GM12873 (cell line): ENCODE measurements around the gene MAPK10.

Source experiments
- TF ChIP-seq, protein P1 (sequence below): IDR thresholded peaks from 2 replicates; pipeline ENCODE4 v1.5.1; 2012; ENCODE audit warnings: low read depth, mild to moderate bottlenecking, moderate library complexity, low read length, control low read depth; ENCODE audit not compliant: insufficient read depth; ENCODE audit errors: missing control alignments

MAPK10 gene

DNA sequence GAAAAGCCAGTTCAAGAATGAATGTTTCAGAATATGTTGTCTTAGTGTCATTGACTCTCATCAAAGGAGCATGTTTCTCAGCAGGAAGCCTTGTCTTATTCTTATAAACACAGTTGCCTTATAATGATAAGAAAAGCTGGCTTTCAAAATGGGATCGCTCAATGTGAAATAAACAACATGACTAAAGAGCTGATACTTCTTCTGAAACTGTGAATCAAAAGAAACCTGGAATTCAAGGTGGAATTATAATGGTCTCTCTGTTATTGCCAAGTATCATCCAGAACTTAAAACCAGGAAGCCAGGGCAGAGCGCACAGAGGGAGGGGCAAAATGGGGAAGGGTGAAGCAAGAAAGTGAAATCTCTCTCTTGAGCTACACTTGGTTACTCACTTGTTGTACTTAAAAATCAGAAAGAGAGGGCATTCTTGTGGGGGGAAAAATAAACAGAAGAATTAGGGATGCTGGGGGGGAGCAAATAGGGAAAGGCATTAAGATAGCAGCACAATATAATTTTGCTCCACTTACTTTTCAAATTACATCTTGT lies 270.0 kb downstream of the MAPK10 start:
- TF ChIP-seq, protein P1, sequence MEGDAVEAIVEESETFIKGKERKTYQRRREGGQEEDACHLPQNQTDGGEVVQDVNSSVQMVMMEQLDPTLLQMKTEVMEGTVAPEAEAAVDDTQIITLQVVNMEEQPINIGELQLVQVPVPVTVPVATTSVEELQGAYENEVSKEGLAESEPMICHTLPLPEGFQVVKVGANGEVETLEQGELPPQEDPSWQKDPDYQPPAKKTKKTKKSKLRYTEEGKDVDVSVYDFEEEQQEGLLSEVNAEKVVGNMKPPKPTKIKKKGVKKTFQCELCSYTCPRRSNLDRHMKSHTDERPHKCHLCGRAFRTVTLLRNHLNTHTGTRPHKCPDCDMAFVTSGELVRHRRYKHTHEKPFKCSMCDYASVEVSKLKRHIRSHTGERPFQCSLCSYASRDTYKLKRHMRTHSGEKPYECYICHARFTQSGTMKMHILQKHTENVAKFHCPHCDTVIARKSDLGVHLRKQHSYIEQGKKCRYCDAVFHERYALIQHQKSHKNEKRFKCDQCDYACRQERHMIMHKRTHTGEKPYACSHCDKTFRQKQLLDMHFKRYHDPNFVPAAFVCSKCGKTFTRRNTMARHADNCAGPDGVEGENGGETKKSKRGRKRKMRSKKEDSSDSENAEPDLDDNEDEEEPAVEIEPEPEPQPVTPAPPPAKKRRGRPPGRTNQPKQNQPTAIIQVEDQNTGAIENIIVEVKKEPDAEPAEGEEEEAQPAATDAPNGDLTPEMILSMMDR = no peak

DNA sequence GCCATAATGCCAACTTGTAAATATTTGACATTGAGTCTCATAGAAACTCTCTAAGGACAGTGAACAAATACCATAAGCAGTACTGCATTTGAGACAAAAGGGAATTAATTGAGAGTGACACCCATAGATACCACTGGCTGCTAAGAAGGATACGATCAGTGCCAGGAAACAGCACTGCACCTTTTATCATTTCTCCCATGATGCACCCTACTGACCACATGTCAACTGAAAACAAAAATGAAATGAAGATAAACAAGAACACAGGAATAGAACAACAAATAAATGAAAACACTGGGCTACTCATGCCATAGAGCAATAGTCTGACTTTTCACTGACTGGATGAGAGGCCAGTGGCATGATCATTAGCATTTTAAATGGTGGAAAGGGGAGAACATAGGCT lies 270.8 kb downstream of the MAPK10 start:
- TF ChIP-seq, protein P1 = no peak

DNA sequence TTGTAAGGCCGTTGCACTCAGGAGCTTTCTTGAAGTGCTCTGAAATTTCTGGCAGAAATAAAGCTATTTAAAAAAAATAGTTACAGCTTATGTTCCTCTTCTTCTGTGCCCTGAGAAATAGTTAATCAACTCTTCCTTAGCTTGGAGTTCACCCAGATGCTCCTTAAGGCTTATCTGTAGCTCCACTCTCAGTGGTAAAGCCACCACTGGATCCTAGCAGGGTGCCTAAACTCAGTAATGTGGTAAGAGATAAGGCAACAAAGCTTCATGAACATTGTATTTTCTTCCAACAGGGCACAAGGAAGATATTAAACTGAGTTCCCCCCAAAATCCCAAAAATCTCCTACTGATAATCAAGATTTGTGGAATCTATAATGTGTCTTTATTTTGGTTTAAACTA lies 299.5 kb downstream of the MAPK10 start:
- TF ChIP-seq, protein P1 = no peak

DNA sequence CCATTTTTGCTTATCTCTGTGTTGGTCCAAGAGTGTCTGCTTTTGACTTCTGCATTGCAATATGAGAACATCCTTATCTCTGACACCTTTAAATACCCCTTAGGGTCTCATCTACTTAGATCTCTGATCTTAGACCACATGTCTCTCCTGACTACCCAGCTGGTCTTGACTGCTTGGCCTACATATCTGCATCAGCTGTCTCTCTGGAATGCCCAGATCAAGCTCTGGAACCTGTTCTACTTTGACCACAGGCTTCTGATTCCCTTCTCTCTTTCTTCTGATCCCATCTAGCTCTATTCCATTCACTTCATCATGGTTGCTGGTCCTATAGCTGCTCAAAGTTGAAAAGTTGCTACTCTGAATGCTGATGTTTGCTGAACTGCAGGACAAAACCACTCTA lies 301.2 kb downstream of the MAPK10 start:
- TF ChIP-seq, protein P1 = no peak

DNA sequence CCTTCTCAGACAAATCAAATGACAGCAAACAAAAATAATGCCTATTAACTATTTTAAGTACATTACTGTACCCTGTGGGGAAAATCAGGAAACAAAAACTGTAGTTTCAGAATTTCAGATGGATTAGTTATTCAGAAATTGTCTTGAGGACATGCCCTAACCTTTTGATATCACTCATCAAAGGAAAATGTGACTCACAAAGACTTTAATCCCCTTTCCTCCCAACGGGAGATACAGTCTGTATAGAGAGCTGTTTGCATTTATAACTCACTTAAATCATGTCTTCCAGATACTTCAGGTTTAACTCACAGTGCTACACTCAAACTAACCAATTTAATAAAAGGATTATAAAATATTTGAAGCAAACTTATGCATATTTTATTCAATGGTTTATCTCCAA lies 304.0 kb downstream of the MAPK10 start:
- TF ChIP-seq, protein P1 = no peak

DNA sequence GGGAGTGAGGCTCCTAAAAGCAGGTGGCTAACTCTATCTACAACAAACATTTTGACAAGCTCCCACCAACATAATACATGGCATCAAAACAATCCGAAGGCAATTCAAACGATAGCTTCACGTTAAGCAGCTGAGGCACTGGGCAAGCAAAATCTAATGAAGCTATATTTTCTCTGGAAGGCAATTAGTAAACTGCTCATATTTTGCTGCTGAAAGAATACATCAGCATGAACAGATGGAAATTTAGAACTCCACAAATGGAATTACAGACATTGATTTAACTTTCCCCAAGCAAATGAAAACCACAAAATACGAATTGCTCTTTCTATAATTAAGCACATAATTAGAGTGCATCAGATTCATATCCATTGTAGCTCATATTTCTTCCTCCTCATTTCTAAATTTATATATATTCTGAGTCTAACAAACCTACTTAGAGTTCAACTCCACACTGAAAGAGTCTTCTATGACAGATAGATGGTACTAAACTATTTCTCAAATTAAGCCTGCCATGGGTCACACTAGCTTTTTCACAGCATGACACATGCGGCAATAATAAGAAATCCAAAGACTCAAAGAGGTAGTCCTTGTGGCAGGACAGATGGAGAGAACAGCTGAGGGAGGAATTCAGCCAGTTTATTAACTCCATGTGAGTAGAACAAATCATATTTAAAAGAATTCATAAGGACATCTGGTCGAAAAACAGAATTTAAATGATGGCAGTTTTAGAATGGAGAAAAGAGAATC lies 305.4 kb downstream of the MAPK10 start:
- TF ChIP-seq, protein P1 = no peak

DNA sequence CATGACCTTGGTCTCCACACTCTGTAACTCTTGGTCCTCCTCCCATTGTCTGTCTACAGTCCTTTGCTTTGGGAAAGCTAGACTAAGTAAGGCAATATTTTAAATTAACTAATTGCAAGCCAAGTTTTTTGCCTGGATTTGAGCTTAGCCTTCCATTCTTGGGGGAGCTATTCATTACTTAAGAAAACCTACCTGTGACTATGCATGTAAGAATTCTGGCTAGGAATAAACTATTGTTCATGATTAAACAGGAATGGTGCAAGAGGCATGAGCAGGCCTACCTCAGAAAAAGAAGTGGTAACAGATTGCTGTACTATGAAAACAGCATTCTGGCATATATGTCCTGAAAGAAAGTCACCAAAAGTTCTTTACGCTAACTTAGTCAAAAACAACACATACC lies 309.4 kb downstream of the MAPK10 start:
- TF ChIP-seq, protein P1 = no peak
